ENCODE data around the gene MAGI2. TPM values are rescaled to one million over a fixed set of nuclear protein-coding genes. Genes with fewer than 3 reads are reported as not detected.

MAGI2 gene
- total and polyA plus RNA-seq, 2 experiments from 2014 or later, result 3.5 to 4.1 TPM

- Histone ChIP-seq H3K9me2 (ENCODE audit: insufficient read depth) (no peaks in the 10 kb centered on the region), H3K4me1 (ENCODE audit: insufficient read depth) (peaks cover 36% of the 10 kb centered on the region), H3K4me3 (no peak overlapping the region), H3K27ac (peak overlapping the region; percentile 30), H3K79me2 (ENCODE audit: insufficient read depth) (no peaks in the 10 kb centered on the region), H2AFZ (0 out of 2 replicates have a peak overlapping the region, but pooled peaks have one; percentile 11), H3K36me3 (ENCODE audit: low read depth) (no peaks in the 10 kb centered on the region), H3F3A (ENCODE audit: insufficient read depth) (peaks cover 32% of the 10 kb centered on the region), H4K20me1 (ENCODE audit: insufficient read depth) (no peaks in the 10 kb centered on the region), H3K27me3 (replicated peaks; ENCODE audit: insufficient read depth) (no peaks in the 10 kb centered on the region), H3K9me3 (ENCODE audit: low read depth) (no peaks in the 10 kb centered on the region), H3K4me2 (ENCODE audit: unreplicated experiment) (no peak overlapping the region), H3K9ac (no peak overlapping the region)
- TF ChIP-seq EZH2 (IDR thresholded peaks at IDR 0.05; ENCODE audit: insufficient read depth, poor library complexity, severe bottlenecking) (no peak), EZH2phosphoT487 (IDR thresholded peaks at IDR 0.05; ENCODE audit: insufficient read depth, low read depth) (no peak)
- peak; percentile 78 for DNase-seq
- in situ Hi-C loops (cut with MboI), result no loop called here
- 1 to 2% methylated on average over 3 of the region's 3 CpGs for WGBS, 2 experiments (ENCODE audit: low coverage in 1 of 2, low lambda C conversion rate in 2 of 2, missing lambda C conversion rate in 2 of 2)
Observed at GRCh38 chr7:78139335-78139734, 1314.1 kb downstream of the MAGI2 start.

GRCh38 chr7:78134774-78135173 is 1318.7 kb downstream of the MAGI2 start:
- no peaks in the 10 kb centered on the region for H4K20me1 ChIP-seq (ENCODE audit: insufficient read depth)
- in situ Hi-C loops (cut with MboI), result no loop called here
- H3K4me1 ChIP-seq (ENCODE audit: insufficient read depth), result peaks cover 18% of the 10 kb centered on the region
- H3K4me2 ChIP-seq (ENCODE audit: unreplicated experiment), result no peak overlapping the region
- 92 to 93% methylated on average over 11 of the region's 11 CpGs for WGBS, 2 experiments (ENCODE audit: low coverage in 1 of 2, low lambda C conversion rate in 2 of 2, missing lambda C conversion rate in 2 of 2)
- no peaks in the 10 kb centered on the region for H3K36me3 ChIP-seq (ENCODE audit: low read depth)
- H3K27me3 ChIP-seq (replicated peaks; ENCODE audit: insufficient read depth), result no peaks in the 10 kb centered on the region
- no peak overlapping the region for H3K9ac ChIP-seq
- no peaks in the 10 kb centered on the region for H3K79me2 ChIP-seq (ENCODE audit: insufficient read depth)
- no peaks in the 10 kb centered on the region for H3K9me2 ChIP-seq (ENCODE audit: insufficient read depth)
- H2AFZ ChIP-seq, result no peak overlapping the region
- no peak for DNase-seq
- no peak overlapping the region for H3K4me3 ChIP-seq
- H3K27ac ChIP-seq, result no peak overlapping the region
- TF ChIP-seq EZH2phosphoT487 (IDR thresholded peaks at IDR 0.05; ENCODE audit: insufficient read depth, low read depth), result no peak
- no peak for TF ChIP-seq EZH2 (IDR thresholded peaks at IDR 0.05; ENCODE audit: insufficient read depth, poor library complexity, severe bottlenecking)
- H3K9me3 ChIP-seq (ENCODE audit: low read depth), result no peaks in the 10 kb centered on the region
- H3F3A ChIP-seq (ENCODE audit: insufficient read depth), result peaks cover 11% of the 10 kb centered on the region

GRCh38 chr7:78134256-78134655 is 1319.2 kb downstream of the MAGI2 start:
- DNase-seq, result peak; percentile 94
- no peak overlapping the region for H3K9ac ChIP-seq

DNA sequence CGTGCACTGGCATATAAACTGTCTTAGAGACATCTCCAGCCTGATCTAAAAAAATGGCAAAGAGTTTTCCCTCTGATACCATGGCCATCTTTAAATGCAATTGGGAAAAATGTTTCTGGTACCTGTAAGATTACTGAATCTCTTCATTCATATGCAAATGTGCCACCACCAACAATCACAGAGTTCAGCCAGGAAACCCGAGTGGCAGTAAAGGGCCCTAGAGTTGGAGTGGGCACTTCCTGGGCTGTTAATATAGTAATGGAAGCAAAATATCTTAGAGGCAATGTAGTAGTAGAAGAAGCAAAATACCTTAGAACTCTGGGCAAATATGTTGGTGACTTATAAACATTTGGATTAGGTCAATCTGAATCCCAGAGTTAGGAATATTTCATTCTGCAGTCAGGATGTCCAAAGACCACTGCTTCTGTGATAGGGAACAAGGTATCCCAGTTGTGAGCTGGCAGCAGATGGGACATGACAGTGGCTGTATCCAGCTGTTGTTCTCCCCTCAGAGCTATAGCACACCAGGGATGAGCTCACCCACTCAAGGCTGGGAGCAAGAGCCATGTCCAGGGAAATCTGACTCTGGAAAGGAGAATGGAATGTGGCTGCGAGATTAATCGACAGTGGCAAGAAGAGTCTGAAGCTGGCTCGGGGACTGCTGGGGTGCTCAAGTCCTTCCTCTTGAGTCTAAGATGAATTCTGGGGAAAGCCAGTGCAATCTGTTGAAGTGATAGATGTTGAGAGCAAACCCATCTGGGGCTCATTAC is 1322.8 kb downstream of the MAGI2 start:
- Histone ChIP-seq H4K20me1 (ENCODE audit: insufficient read depth) (no peaks in the 10 kb centered on the region), H3F3A (ENCODE audit: insufficient read depth) (peaks cover 5% of the 10 kb centered on the region; the same call in 1 of the 2 replicates), H3K9me2 (ENCODE audit: insufficient read depth) (no peaks in the 10 kb centered on the region), H3K9me3 (ENCODE audit: low read depth) (no peaks in the 10 kb centered on the region), H3K79me2 (ENCODE audit: insufficient read depth) (no peaks in the 10 kb centered on the region), H3K4me3 (no peak overlapping the region), H3K4me1 (ENCODE audit: insufficient read depth) (0 out of 2 replicates have a peak, but pooled peaks cover 4% of the 10 kb centered on the region), H3K4me2 (ENCODE audit: unreplicated experiment) (no peak overlapping the region), H3K36me3 (ENCODE audit: low read depth) (no peaks in the 10 kb centered on the region), H2AFZ (no peak overlapping the region), H3K27me3 (replicated peaks; ENCODE audit: insufficient read depth) (no peaks in the 10 kb centered on the region), H3K9ac (no peak overlapping the region), H3K27ac (no peak overlapping the region)
- 75 to 78% methylated on average over 5 of the region's 5 CpGs for WGBS, 2 experiments (ENCODE audit: low coverage in 1 of 2, low lambda C conversion rate in 2 of 2, missing lambda C conversion rate in 2 of 2)
- in situ Hi-C loops (cut with MboI), result no loop called here
- TF ChIP-seq EZH2 (IDR thresholded peaks at IDR 0.05; ENCODE audit: insufficient read depth, poor library complexity, severe bottlenecking) (no peak), EZH2phosphoT487 (IDR thresholded peaks at IDR 0.05; ENCODE audit: insufficient read depth, low read depth) (no peak)
- DNase-seq, result no peak

More at GRCh38 chr7:78134256-78134655, 1319.2 kb downstream of the MAGI2 start:
- peaks cover 6% of the 10 kb centered on the region for H3F3A ChIP-seq (ENCODE audit: insufficient read depth)
- TF ChIP-seq EZH2 (IDR thresholded peaks at IDR 0.05; ENCODE audit: insufficient read depth, poor library complexity, severe bottlenecking) (no peak), EZH2phosphoT487 (IDR thresholded peaks at IDR 0.05; ENCODE audit: insufficient read depth, low read depth) (no peak)
- in situ Hi-C loops (cut with MboI), result no loop called here
- H3K9me3 ChIP-seq (ENCODE audit: low read depth), result no peaks in the 10 kb centered on the region
- no peak overlapping the region for H3K4me3 ChIP-seq
- H3K4me1 ChIP-seq (ENCODE audit: insufficient read depth), result peaks cover 13% of the 10 kb centered on the region
- no peak overlapping the region for H3K4me2 ChIP-seq (ENCODE audit: unreplicated experiment)
- no peaks in the 10 kb centered on the region for H3K36me3 ChIP-seq (ENCODE audit: low read depth)
- H3K79me2 ChIP-seq (ENCODE audit: insufficient read depth), result no peaks in the 10 kb centered on the region
- no peak overlapping the region for H3K27ac ChIP-seq
- no peaks in the 10 kb centered on the region for H3K9me2 ChIP-seq (ENCODE audit: insufficient read depth)
- no peak overlapping the region for H2AFZ ChIP-seq
- H4K20me1 ChIP-seq (ENCODE audit: insufficient read depth), result no peaks in the 10 kb centered on the region
- WGBS, 2 experiments (ENCODE audit: low coverage in 1 of 2, low lambda C conversion rate in 2 of 2, missing lambda C conversion rate in 2 of 2), result 0 to 1% methylated on average over 2 of the region's 2 CpGs
- H3K27me3 ChIP-seq (replicated peaks; ENCODE audit: insufficient read depth), result no peaks in the 10 kb centered on the region
